Adipose tissue (tissue), 3 donors: ENCODE measurements around the gene GEMIN7. TPM values are rescaled to one million over a fixed set of nuclear protein-coding genes. Genes with fewer than 3 reads are reported as not detected.
"Not testable (repeated sequence)": the region's sequence is repeated elsewhere in the genome, so short reads cannot be mapped to it uniquely, and the experiment has no call there.

Experiments used
- H3K27ac ChIP-seq: one replicate; pipeline ENCODE4 v1.5.1; 2013; ENCODE audit warnings: low read depth, low read length
- WGBS, 3 donors: extraction: QIAGEN DNeasy Blood & Tissue Kit; methylation state at CpG; one replicate each; pipeline ENCODE4 v1.1.7; 2013; 5-methylcytosine and 5-hydroxymethylcytosine counted together
- polyA plus RNA-seq, 3 donors: library from polyadenylated mRNA; stranded (reverse); fragments of 200-250 nt; gene quantifications; one replicate each; pipeline ENCODE4 v1.2.3, GENCODE V29; 2013
- donor health status: healthy with polysubstance abuse.
- donor health status: Bipolar disorder and iron deficiency.
- donor health status: healthy.

GEMIN7 gene
- polyA plus RNA-seq, 3 donors = 12.4 to 29.6 (median 19.3) TPM

DNA sequence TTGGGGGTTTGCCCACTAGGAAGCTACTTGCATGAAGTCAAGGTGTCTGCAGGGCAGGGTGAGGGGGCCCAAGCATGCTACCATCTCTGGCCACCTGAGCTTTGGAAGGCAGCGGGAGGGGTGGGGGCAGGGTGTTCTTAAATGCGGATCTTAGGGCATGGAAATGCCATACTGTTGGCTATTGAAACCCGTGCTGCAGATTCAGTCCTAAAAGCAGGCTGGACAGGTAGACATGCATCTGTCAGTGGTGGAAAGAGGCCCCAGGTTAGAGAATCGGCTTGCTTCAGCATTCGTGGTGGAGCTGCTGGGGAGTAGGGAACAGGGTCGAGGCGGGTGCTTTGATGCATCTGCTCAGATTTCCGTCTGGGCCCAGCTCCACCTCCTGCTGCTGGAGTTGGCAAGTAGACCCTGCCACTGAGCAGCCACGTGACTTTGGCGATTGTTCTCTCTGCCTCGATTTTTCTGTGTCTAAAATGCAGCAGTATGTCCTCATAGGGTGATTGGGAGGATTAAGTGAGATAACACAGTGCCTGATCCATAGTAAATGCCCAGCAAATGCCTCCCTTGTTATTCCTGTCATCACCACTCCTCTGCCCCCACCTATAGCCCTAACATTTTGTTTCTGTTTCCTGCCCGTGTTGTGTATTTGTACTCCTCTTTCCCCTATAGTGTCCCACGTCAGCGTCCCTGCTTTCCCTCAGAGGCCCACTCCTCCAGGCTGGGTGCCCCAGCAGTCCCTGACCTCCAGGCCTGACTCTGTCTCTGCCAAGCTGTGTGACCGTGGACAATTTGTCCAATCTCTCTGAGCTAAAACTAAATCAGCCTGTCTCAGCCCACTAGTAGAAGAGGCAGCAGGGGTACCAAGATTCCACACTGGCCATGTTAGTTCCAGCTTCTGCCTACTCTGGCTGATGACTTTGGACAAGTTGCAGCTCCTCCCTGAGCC lies 19.7 kb downstream of the GEMIN7 start:
- 34 to 57% (median 44%) methylated on average over 15 of the region's 15 CpGs for WGBS, 3 donors

GRCh38 chr19:45099467-45100191 lies 20.6 kb downstream of the GEMIN7 start:
- 43 to 86% (median 78%) methylated on average over 25 of the region's 25 CpGs for WGBS, 3 donors
- H3K27ac ChIP-seq = no peak overlapping the region

More for the DNA sequence above, 19.7 kb downstream of the GEMIN7 start:
- no peak overlapping the region for H3K27ac ChIP-seq

- WGBS, 3 donors = 37 to 89% (median 85%) methylated on average over 3 of the region's 3 CpGs
- H3K27ac ChIP-seq = no peak overlapping the region
Measured at GRCh38 chr19:45100201-45100600, 21.1 kb downstream of the GEMIN7 start.

- WGBS, 3 donors = 77 to 82% (median 79%) methylated on average over 8 of the region's 8 CpGs
- H3K27ac ChIP-seq = no peak overlapping the region
Measured at GRCh38 chr19:45100846-45101252, 21.8 kb downstream of the GEMIN7 start.

GRCh38 chr19:45101806-45102205 lies 22.7 kb downstream of the GEMIN7 start:
- H3K27ac ChIP-seq = no peak overlapping the region
- WGBS, 3 donors = 73 to 87% (median 85%) methylated on average over 8 of the region's 8 CpGs

DNA sequence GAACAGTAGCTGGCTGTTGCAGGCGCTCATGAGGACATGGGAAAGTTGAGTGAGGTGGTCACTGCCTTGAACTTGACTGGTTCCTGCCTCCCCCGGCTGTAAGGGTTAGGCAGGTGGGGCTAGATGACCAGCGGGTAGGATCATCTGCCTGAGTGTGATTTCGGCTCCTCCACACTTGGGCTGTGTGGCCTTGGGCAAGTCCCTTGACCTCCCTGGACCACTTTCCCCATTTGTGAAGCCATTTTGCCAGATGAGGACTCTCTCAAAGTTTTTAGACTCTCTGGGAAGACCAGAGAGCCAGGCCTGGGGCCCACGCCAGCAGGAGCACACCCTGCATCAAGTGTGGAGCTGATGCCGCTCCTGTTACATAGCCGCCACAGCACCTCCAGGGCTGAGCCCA lies 23.4 kb downstream of the GEMIN7 start:
- H3K27ac ChIP-seq = no peak overlapping the region
- WGBS, 3 donors = 92 to 98% (median 95%) methylated on average over 7 of the region's 7 CpGs

- no peak overlapping the region for H3K27ac ChIP-seq
- WGBS, 3 donors = 32 to 39% (median 38%) methylated on average over 14 to 15 of the region's 15 CpGs
Measured at GRCh38 chr19:45103156-45103507, 24.1 kb downstream of the GEMIN7 start.

DNA sequence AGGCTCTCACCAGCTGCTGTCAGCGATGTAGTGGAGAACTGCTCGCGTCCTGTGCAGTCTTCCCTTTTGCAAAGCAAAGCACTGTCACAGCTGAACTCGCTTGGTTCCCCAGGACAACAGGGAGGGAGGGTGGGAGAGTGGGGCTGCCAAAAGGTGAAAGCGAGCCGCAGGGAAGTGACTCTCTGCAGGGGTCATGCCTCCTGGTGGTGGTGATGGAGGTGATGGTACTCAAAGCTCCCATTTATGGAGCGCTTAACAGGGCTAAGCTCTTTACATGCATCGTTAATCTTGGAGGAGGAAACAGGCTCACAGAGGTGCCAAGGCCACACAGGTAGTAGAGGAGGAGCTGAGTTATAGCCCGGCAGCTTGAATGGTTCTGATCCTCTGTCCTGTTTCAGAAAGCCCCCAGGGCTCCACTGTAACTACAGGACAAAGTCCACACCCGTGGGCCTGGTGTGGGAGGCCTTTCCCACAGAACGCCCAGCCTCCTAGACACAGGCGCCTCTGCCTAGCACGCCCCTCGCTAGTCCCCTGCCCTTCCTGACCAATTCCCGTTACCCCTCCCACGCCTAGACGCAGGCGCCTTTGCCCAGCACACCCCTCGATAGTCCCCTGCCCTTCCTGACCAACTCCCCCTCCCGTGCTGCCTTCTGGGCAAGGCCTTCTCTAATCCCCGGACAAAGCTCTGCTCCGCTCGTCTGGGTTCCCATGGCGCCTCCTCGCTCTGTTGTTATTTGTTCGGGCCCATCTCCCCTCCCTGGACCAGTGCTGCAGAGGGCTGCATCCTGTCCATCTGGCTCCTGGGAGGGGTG lies 24.7 kb downstream of the GEMIN7 start:
- WGBS, 3 donors = 35 to 44% (median 40%) methylated on average over 26 of the region's 26 CpGs
- no peak overlapping the region for H3K27ac ChIP-seq

- H3K27ac ChIP-seq = no peak overlapping the region
- 69 to 75% (median 74%) methylated on average over 16 of the region's 16 CpGs for WGBS, 3 donors
Measured at GRCh38 chr19:45104658-45105349, 25.7 kb downstream of the GEMIN7 start.

GRCh38 chr19:45106363-45106762 lies 27.3 kb downstream of the GEMIN7 start:
- WGBS, 3 donors = 94 to 96% (median 95%) methylated on average over 11 of the region's 11 CpGs
- not testable (repeated sequence) for H3K27ac ChIP-seq

- 61 to 77% (median 75%) methylated on average over 12 of the region's 12 CpGs for WGBS, 3 donors
- H3K27ac ChIP-seq = no peak overlapping the region
Measured at GRCh38 chr19:45107621-45108150, 28.6 kb downstream of the GEMIN7 start.

- 59 to 81% (median 64%) methylated on average over 5 of the region's 5 CpGs for WGBS, 3 donors
- H3K27ac ChIP-seq = no peak overlapping the region
Measured at GRCh38 chr19:45110851-45111266, 31.8 kb downstream of the GEMIN7 start.

- no peak overlapping the region for H3K27ac ChIP-seq
- WGBS, 3 donors = 88 to 94% (median 93%) methylated on average over 11 of the region's 11 CpGs
Measured at GRCh38 chr19:45112111-45112827, 33.2 kb downstream of the GEMIN7 start.

DNA sequence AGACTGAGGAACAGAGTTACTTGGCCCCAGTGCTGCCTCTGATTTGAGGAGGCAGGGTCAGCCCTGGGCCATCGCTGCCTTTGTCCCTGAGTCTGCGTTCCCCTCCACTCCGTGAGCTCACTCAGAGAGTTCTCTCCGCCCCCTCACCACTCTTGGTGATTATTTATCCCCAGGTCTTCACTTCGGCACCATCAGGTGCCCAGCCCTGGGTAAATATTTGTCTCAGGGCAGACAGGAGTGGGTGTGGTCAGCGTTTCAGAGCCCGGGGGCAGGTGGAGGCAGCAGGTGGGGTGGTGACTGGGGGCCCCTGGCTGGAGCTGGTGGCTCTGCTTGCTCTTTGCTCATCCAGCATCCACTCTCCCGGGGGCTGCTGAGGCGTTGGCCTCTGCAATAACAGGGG lies 34.6 kb downstream of the GEMIN7 start:
- no peak overlapping the region for H3K27ac ChIP-seq
- WGBS, 3 donors = 30 to 84% (median 82%) methylated on average over 9 of the region's 9 CpGs

GRCh38 chr19:45114116-45114515 lies 35.1 kb downstream of the GEMIN7 start:
- no peak overlapping the region for H3K27ac ChIP-seq
- 75 to 80% (median 79%) methylated on average over 4 of the region's 4 CpGs for WGBS, 3 donors

- 82 to 92% (median 83%) methylated on average over 21 of the region's 21 CpGs for WGBS, 3 donors
Measured at GRCh38 chr19:45115809-45116615, 37.0 kb downstream of the GEMIN7 start.

More at GRCh38 chr19:45115809-45116615, 37.0 kb downstream of the GEMIN7 start:
- no peak overlapping the region for H3K27ac ChIP-seq
